Right lobe of liver (tissue), 6 donors: Measurements from ENCODE around the gene CBFA2T2. TPM values are rescaled to one million over a fixed set of nuclear protein-coding genes. Genes with fewer than 3 reads are reported as not detected.

Experiments
- ATAC-seq, 4 donors: fragments of 200-7000 bp; cut with Tn5 transposase; one replicate each; pipeline ENCODE4 v1.9.1; 2020; ENCODE audit warnings: mild to moderate bottlenecking in 4 of 4, moderate library complexity in 4 of 4
- DNase-seq, 3 donors: peaks; one replicate each; pipeline ENCODE4 v3.0.0-alpha.2; 2020
- H3K27ac ChIP-seq, 3 donors: fragments of 200-600 bp; one replicate each; pipeline ENCODE4 v1.8.0; 2022
- H3K27me3 ChIP-seq, 2 donors: fragments of 200-600 bp; one replicate each; pipeline ENCODE4 v1.8.0; 2022
- H3K36me3 ChIP-seq, 4 donors: fragments of 200-600 bp; sonication (generic) in 1 of 4; one replicate each; pipeline versions ENCODE4 v1.5.1 to v1.8.0; 2017 to 2022; ENCODE audit warnings: control low read depth in 1 of 4
- H3K4me1 ChIP-seq, 4 donors: fragments of 200-600 bp; sonication (generic) in 1 of 4; one replicate each; pipeline versions ENCODE4 v1.5.1 to v1.8.0; 2017 to 2022; ENCODE audit warnings: control low read depth in 1 of 4
- H3K4me3 ChIP-seq, 3 donors: fragments of 200-600 bp; one replicate each; pipeline ENCODE4 v1.8.0; 2022
- H3K9me3 ChIP-seq, 4 donors: fragments of 200-600 bp; sonication (generic) in 1 of 4; one replicate each; pipeline versions ENCODE4 v1.5.1 to v1.8.0; 2017 to 2022; ENCODE audit warnings: control low read depth in 1 of 4
- CTCF ChIP-seq, 4 donors: fragments of 200-600 bp in 3 of 4; fragments of 450-650 bp in 1 of 4; IDR thresholded peaks; one replicate each; pipeline versions ENCODE4 v1.5.1 to v1.8.0; 2016 to 2022; ENCODE audit warnings: antibody characterized with exemption in 4 of 4, mild to moderate bottlenecking in 2 of 4
- POLR2A ChIP-seq: fragments of 450-650 bp; IDR thresholded peaks from one replicate; pipeline ENCODE4 v1.6.1; 2017; ENCODE audit warnings: antibody characterized with exemption, mild to moderate bottlenecking
- WGBS: methylation state at CpG from one replicate; pipeline ENCODE4 v1.1.6; 2018; ENCODE audit warnings: low coverage, low lambda C conversion rate; ENCODE audit not compliant: insufficient coverage; ENCODE audit errors: missing lambda C conversion rate; 5-methylcytosine and 5-hydroxymethylcytosine counted together
- intact Hi-C, 2 donors: fragments of 100-400 bp; cut with DNase I; formaldehyde crosslinking; loops; one replicate each; pipeline versions ENCODE4 v1.11.2 to v1.14.1; 2022
- total RNA-seq, 6 experiments: library from RNA; depleted of rRNA in 2 of 6; stranded (reverse); fragments of >200 nt in 2 of 6; fragmentation: NEBNext Ultra II Directional in 3 of 6; extraction: Animal tissue kit (Norgen Biotek cat#: 25700) in 3 of 6; gene quantifications; one replicate each; pipeline versions ENCODE4 v1.1.0 to v1.2.4, GENCODE V29; 2016 to 2023
- donor health status: DM: no; HTN: yes; CAD: no.
- donor health status: DM: no; HTN: no; CAD: no.
- donor health status: DM: no; HTN: no; CAD: no.
- donor health status: DM: no; HTN: yes; CAD: no.
- donor health status: DM: no; HTN: yes; CAD: no.

CBFA2T2 gene
- total RNA-seq, 6 experiments from 2014 or later, result 4.5 to 7.3 (median 5.6) TPM

GRCh38 chr20:33686100-33686983 is 196.4 kb downstream of the CBFA2T2 start, which contains the start of gene E2F1:
Gene E2F1 (minus strand): TSS chr20:33686385. CDS start chr20:33686264, 121 bp downstream.
- H3K36me3 ChIP-seq, result no peaks in the 10 kb centered on the region
- no peaks in the 10 kb centered on the region for H3K27me3 ChIP-seq
- H3K9me3 ChIP-seq, result no peaks in the 10 kb centered on the region
- intact Hi-C loops, result no loop called here
- no peak within 1 kb of the TSS for H3K27ac ChIP-seq
- peak; percentile 96 to 97 (median 97) for DNase-seq
- peaks cover 0 to 3% (median 0%) of the 10 kb centered on the region in 4 donors for H3K4me1 ChIP-seq
- 31% methylated on average over 6 of the region's 101 CpGs for WGBS
- TF ChIP-seq POLR2A (peak; percentile 32), CTCF (IDR thresholded peaks at IDR 0.05) (peak; percentile 35 to 51 (median 44))
- peak; percentile 98 to 99 (median 99) for ATAC-seq
- peak within 1 kb of the TSS in 2 of 3 donors; percentile 18 to 51 for H3K4me3 ChIP-seq

DNA sequence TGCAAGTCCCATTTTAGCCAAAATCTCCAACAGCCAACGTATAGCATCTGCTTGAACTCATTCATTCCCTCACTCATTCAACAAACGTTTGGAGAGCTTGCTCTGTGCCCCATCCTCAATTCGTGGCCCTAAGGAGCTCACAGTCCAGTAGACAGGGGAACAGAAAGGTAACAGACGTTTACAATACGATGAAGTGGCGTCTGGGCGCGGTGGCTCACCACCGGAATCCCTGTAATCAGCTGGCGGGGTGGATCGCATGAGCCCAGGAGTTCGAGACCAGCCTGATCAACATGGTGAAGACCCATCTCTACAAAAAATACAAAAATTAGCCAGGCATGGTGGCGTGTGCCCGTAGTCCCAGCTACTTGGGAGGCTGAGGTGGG is 197.1 kb downstream of the CBFA2T2 start:
- intact Hi-C loops, result no loop called here
- DNase-seq (no peak), ATAC-seq (no peak)
- no peaks in the 10 kb centered on the region for H3K9me3 ChIP-seq
- no peak overlapping the region for H3K27ac ChIP-seq
- peaks cover 0 to 3% (median 0%) of the 10 kb centered on the region in 4 donors for H3K4me1 ChIP-seq
- no peaks in the 10 kb centered on the region for H3K27me3 ChIP-seq
- no peaks in the 10 kb centered on the region for H3K36me3 ChIP-seq
- TF ChIP-seq CTCF (IDR thresholded peaks at IDR 0.05) (no peak), POLR2A (no peak)
- H3K4me3 ChIP-seq, result no peak overlapping the region
- WGBS, result 76% methylated on average over 11 of the region's 14 CpGs

- 75% methylated on average over 7 of the region's 8 CpGs for WGBS
- Histone ChIP-seq H3K27me3 (no peaks in the 10 kb centered on the region), H3K27ac (no peak overlapping the region), H3K36me3 (no peaks in the 10 kb centered on the region), H3K4me3 (no peak overlapping the region), H3K4me1 (peaks cover 0 to 3% (median 0%) of the 10 kb centered on the region in 4 donors), H3K9me3 (no peaks in the 10 kb centered on the region)
- DNase-seq (no peak), ATAC-seq (no peak)
- TF ChIP-seq CTCF (IDR thresholded peaks at IDR 0.05), result no peak
- TF ChIP-seq POLR2A, result no peak
- intact Hi-C loops, result no loop called here
These were observed 197.5 kb downstream of the CBFA2T2 start for GRCh38 chr20:33687370-33687915.

- no peak overlapping the region for H3K27ac ChIP-seq
- H3K9me3 ChIP-seq, result no peaks in the 10 kb centered on the region
- H3K27me3 ChIP-seq, result no peaks in the 10 kb centered on the region
- intact Hi-C loops, result no loop called here
- no peak for DNase-seq
- H3K4me3 ChIP-seq, result no peak overlapping the region
- peaks cover 0 to 3% (median 0%) of the 10 kb centered on the region in 4 donors for H3K4me1 ChIP-seq
- no peaks in the 10 kb centered on the region for H3K36me3 ChIP-seq
- no peak for ATAC-seq
- TF ChIP-seq POLR2A, result no peak
- no peak for TF ChIP-seq CTCF (IDR thresholded peaks at IDR 0.05)
- WGBS, result 100% methylated on average over 2 of the region's 3 CpGs
These were observed 198.4 kb downstream of the CBFA2T2 start for GRCh38 chr20:33687993-33688937.
